ENCODE data around the gene NFIL3. TPM values are rescaled to one million over a fixed set of nuclear protein-coding genes. Genes with fewer than 3 reads are reported as not detected.

Gene NFIL3
- total and polyA plus RNA-seq, 2 donors (not counting 1 experiment from before 2014, with no cell fraction given) = 2.7 to 14.3 TPM

DNA sequence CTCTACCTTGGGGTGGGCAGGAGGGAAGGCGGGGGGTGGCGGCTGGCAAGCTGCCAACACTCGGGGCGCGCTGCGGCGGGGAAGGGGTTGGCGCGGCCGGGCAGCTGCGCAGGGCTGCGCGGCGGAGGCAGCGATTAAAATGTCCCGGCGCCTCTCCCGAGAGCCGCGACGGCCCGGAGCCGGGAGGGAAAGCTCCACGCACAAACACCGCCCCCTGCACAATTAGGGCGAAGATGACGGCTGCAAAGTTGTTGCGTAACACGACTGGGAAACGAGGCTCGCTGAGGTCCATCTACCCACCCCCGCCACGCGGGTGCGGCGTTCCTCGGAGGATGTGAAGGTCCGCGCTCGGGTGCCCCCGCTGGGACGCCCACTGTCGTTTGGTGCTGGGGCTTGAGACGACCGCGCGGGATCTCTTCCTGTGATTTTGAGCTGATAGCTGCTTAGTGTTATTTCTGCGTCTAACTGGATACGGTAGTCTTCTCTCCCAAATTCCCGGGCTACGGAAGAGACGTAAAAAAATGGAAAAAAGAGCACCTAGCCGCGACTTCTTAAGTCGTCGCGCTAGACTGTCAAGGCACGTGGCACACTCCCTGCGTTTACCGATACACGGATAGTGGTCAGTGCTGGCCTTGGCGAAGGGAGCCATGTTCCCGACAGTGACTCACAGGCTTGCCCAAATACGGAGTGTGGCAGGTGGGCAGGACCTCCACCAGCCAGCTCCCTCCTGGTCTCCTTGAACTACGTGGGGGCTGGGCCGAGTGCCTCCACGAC is 958 bp upstream of the NFIL3 start:
- POLR2A ChIA-PET = interaction anchor here (0.5 to 1.1 kb wide), 3 partner anchors 62 to 517 kb away, joined by 3 to 6 read pairs (median 5); partner anchors contain the start of gene AUH
- CTCF ChIA-PET = interaction anchor here (0.5 to 13.3 kb wide), 9 partner anchors 8 to 588 kb away, joined by 3 to 291 read pairs (median 13); partner anchors contain the start of gene AUH
- peaks cover 39 to 49% of the 10 kb centered on the region in 2 donors for H3K4me1 ChIP-seq (ENCODE audit: control insufficient read depth in 2 of 2, insufficient read depth in 2 of 2, low read length in 2 of 2)

More for the DNA sequence above, 958 bp upstream of the NFIL3 start:
- H3K9me3 Mint-ChIP-seq (ENCODE audit: insufficient read depth) = no peaks in the 10 kb centered on the region
- H4K20me1 ChIP-seq (ENCODE audit: control insufficient read depth, insufficient read depth, low read length, poor library complexity, severe bottlenecking) = peaks cover 25% of the 10 kb centered on the region
- H3K27ac ChIP-seq (ENCODE audit: low read length in 2 of 2) = peak overlapping the region; percentile 13 to 34
- peaks cover 16% of the 10 kb centered on the region for H3K79me2 ChIP-seq (ENCODE audit: control insufficient read depth, insufficient read depth, low read length)
- peak overlapping the region; percentile 87 for H3K4me3 Mint-ChIP-seq
- peak overlapping the region; percentile 100 for H3K4me2 ChIP-seq (replicated peaks; ENCODE audit: low read depth, low read length, poor library complexity, severe bottlenecking)
- H3K36me3 ChIP-seq (replicated peaks in 1 of 2; ENCODE audit: control extremely low read depth in 1 of 2, control insufficient read depth in 1 of 2, extremely low read depth in 1 of 2, insufficient read depth in 2 of 2, low read length in 1 of 2) = no peaks in the 10 kb centered on the region
- H3K9ac ChIP-seq (ENCODE audit: low read length) = peak overlapping the region; percentile 84
- H2AFZ ChIP-seq (ENCODE audit: insufficient read depth, low read depth, low read length, poor library complexity, severe bottlenecking) = peak overlapping the region; percentile 92
- TF ChIP-seq EZH2 (IDR thresholded peaks at IDR 0.05; ENCODE audit: borderline replicate concordance, insufficient read depth, low read depth, low read length, poor library complexity, severe bottlenecking) = no peak
- TF ChIP-seq, protein P1, sequence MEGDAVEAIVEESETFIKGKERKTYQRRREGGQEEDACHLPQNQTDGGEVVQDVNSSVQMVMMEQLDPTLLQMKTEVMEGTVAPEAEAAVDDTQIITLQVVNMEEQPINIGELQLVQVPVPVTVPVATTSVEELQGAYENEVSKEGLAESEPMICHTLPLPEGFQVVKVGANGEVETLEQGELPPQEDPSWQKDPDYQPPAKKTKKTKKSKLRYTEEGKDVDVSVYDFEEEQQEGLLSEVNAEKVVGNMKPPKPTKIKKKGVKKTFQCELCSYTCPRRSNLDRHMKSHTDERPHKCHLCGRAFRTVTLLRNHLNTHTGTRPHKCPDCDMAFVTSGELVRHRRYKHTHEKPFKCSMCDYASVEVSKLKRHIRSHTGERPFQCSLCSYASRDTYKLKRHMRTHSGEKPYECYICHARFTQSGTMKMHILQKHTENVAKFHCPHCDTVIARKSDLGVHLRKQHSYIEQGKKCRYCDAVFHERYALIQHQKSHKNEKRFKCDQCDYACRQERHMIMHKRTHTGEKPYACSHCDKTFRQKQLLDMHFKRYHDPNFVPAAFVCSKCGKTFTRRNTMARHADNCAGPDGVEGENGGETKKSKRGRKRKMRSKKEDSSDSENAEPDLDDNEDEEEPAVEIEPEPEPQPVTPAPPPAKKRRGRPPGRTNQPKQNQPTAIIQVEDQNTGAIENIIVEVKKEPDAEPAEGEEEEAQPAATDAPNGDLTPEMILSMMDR (IDR thresholded peaks at IDR 0.05) = no peak
- H3K4me1 Mint-ChIP-seq = peaks cover 41% of the 10 kb centered on the region
- 3% methylated on average over 67 of the region's 67 CpGs for WGBS (ENCODE audit: insufficient coverage)
- H3K9me3 ChIP-seq (ENCODE audit: control extremely low read depth in 1 of 3, control insufficient read depth in 2 of 3, insufficient read depth in 1 of 3, low read length in 2 of 3) = no peaks in the 10 kb centered on the region
- H3K27me3 ChIP-seq (replicated peaks in 1 of 4; ENCODE audit: control extremely low read depth in 1 of 4, control insufficient read depth in 3 of 4, insufficient read depth in 4 of 4, low read length in 3 of 4) = peaks cover 0 to 40% (median 27%) of the 10 kb centered on the region in 4 experiments
- intact Hi-C loops (cut with micrococcal nuclease) = loop anchor here (5.0 kb wide), 5 partner anchors 217 to 1282 kb away; no protein-coding TSS in a partner anchor
- ATAC-seq (ENCODE audit: low read depth) = peak; percentile 2
- peaks cover 48% of the 10 kb centered on the region for H3K27me3 Mint-ChIP-seq
- DNase-seq = peak; percentile 82
- H3K4me3 ChIP-seq (ENCODE audit: control extremely low read depth in 1 of 5, extremely low read depth in 1 of 5, insufficient read depth in 1 of 5, low read depth in 2 of 5, low read length in 4 of 5) = peak overlapping the region; percentile 57 to 81 (median 68)
- peak overlapping the region; percentile 80 for H3K27ac Mint-ChIP-seq
